Neural cell (in vitro differentiated cells): Measurements from ENCODE around the gene PRR5L. TPM values are rescaled to one million over a fixed set of nuclear protein-coding genes. Genes with fewer than 3 reads are reported as not detected.
A peak's percentile ranks its signal among the peaks of the same experiment; 100 is the strongest.

Source experiments
- H2AFZ ChIP-seq: fragments of 200-600, 300-800 bp; sonication (generic), shearing (Covaris generic); 2 replicates; pipeline ENCODE4 v1.6.0; 2014; ENCODE audit warnings: low read depth, mild to moderate bottlenecking, antibody characterized with exemption, low read length, moderate library complexity
- H3F3A ChIP-seq: fragments of 200-600 bp; shearing (Covaris generic); 2 replicates; pipeline ENCODE4 v1.6.1; 2016; ENCODE audit warnings: mild to moderate bottlenecking, moderate library complexity, mixed read lengths, antibody characterized with exemption, low read length; ENCODE audit not compliant: insufficient read depth, poor library complexity, severe bottlenecking
- H3K27ac ChIP-seq: fragments of 200-600, 300-800 bp; sonication (generic), shearing (Covaris generic); 2 replicates; pipeline ENCODE4 v1.5.1; 2014; ENCODE audit warnings: mild to moderate bottlenecking, low read length, moderate library complexity
- H3K27me3 ChIP-seq: fragments of 300-800, 200-600 bp; sonication (generic), shearing (Covaris generic); 2 replicates; pipeline ENCODE4 v1.6.0; 2014; ENCODE audit warnings: mild to moderate bottlenecking, low read depth, low read length, moderate library complexity; ENCODE audit not compliant: insufficient read depth
- H3K36me3 ChIP-seq: fragments of 300-800, 200-600 bp; sonication (generic), shearing (Covaris generic); 2 replicates; pipeline ENCODE4 v1.5.1; 2014; ENCODE audit warnings: mild to moderate bottlenecking, antibody characterized with exemption, low read length, moderate library complexity; ENCODE audit not compliant: insufficient read depth
- H3K4me2 ChIP-seq: fragments of 300-800, 200-600 bp; sonication (generic), shearing (Covaris generic); 2 replicates; pipeline ENCODE4 v1.6.0; 2014; ENCODE audit warnings: mild to moderate bottlenecking, low read length
- H3K4me3 ChIP-seq: fragments of 300-800, 200-600 bp; sonication (generic), shearing (Covaris generic); 2 replicates; pipeline ENCODE4 v1.5.1; 2014; ENCODE audit warnings: mild to moderate bottlenecking, low read length, moderate library complexity
- H3K79me2 ChIP-seq: fragments of 200-600 bp; shearing (Covaris generic); replicated peaks from 2 replicates; pipeline ENCODE4 v1.6.0; 2014; ENCODE audit warnings: mild to moderate bottlenecking, low read length, moderate library complexity; ENCODE audit not compliant: insufficient read depth
- H3K9ac ChIP-seq: fragments of 300-800, 200-600 bp; sonication (generic), shearing (Covaris generic); 2 replicates; pipeline ENCODE4 v1.6.1; 2016; ENCODE audit warnings: mild to moderate bottlenecking, low read length, mixed read lengths
- H3K9me2 ChIP-seq: fragments of 200-600 bp; shearing (Covaris generic); 2 replicates; pipeline ENCODE4 v1.6.1; 2016; ENCODE audit warnings: mild to moderate bottlenecking, low read length, mixed read lengths; ENCODE audit not compliant: insufficient read depth
- H3K9me3 ChIP-seq: fragments of 200-600, 300-800 bp; sonication (generic), shearing (Covaris generic); 2 replicates; pipeline ENCODE4 v1.6.1; 2016; ENCODE audit warnings: mild to moderate bottlenecking, mixed run types, low read length, moderate library complexity, mixed read lengths
- H4K20me1 ChIP-seq: fragments of 200-600 bp; shearing (Covaris generic); 2 replicates; pipeline ENCODE4 v1.6.1; 2016; ENCODE audit warnings: mild to moderate bottlenecking, mixed run types; ENCODE audit not compliant: insufficient read depth
- EP300 ChIP-seq: fragments of 450-650 bp; conservative IDR thresholded peaks from 2 replicates; pipeline ENCODE4 v1.6.1; 2014; ENCODE audit warnings: antibody characterized with exemption, mild to moderate bottlenecking, moderate library complexity; ENCODE audit not compliant: poor library complexity, severe bottlenecking
- EZH2 ChIP-seq: fragments of 200-600, 300-800 bp; shearing (Covaris generic), sonication (generic); IDR thresholded peaks from 2 replicates; pipeline ENCODE4 v1.6.1; 2014; ENCODE audit warnings: antibody characterized with exemption, low read length, borderline replicate concordance, mild to moderate bottlenecking; ENCODE audit not compliant: insufficient read depth, poor library complexity, severe bottlenecking
- MXI1 ChIP-seq: fragments of 450-650 bp; conservative IDR thresholded peaks from 2 replicates; pipeline ENCODE4 v1.6.1; 2014; ENCODE audit warnings: antibody characterized with exemption, mild to moderate bottlenecking; ENCODE audit not compliant: poor library complexity, severe bottlenecking
- POLR2AphosphoS5 ChIP-seq: IDR thresholded peaks from 2 replicates; pipeline ENCODE4 v1.6.1; 2012
- SMC3 ChIP-seq: fragments of 450-650 bp; conservative IDR thresholded peaks from 2 replicates; pipeline ENCODE4 v1.6.1; 2014; ENCODE audit warnings: antibody characterized with exemption, mild to moderate bottlenecking, moderate library complexity; ENCODE audit not compliant: poor library complexity
- TAF1 ChIP-seq: IDR thresholded peaks from 2 replicates; pipeline ENCODE4 v1.6.1; 2012; ENCODE audit warnings: low read depth
- polyA plus RNA-seq: library from polyadenylated mRNA; depleted of rRNA; stranded (reverse); fragments of >200 nt; gene quantifications from 2 replicates; pipeline ENCODE4 v1.2.3, GENCODE V29; 2014
- TF ChIP-seq, protein P1 (sequence below): IDR thresholded peaks from 2 replicates; pipeline ENCODE4 v1.6.1; 2012; ENCODE audit warnings: borderline replicate concordance
- TF ChIP-seq, protein P2 (sequence below): fragments of 450-650 bp; IDR thresholded peaks from 2 replicates; pipeline ENCODE4 v1.5.1; 2014; ENCODE audit warnings: antibody characterized with exemption, mild to moderate bottlenecking, moderate library complexity; ENCODE audit not compliant: poor library complexity, severe bottlenecking

Gene PRR5L
- polyA plus RNA-seq, 1 donor from 2014 or later, result 0.22 TPM

DNA sequence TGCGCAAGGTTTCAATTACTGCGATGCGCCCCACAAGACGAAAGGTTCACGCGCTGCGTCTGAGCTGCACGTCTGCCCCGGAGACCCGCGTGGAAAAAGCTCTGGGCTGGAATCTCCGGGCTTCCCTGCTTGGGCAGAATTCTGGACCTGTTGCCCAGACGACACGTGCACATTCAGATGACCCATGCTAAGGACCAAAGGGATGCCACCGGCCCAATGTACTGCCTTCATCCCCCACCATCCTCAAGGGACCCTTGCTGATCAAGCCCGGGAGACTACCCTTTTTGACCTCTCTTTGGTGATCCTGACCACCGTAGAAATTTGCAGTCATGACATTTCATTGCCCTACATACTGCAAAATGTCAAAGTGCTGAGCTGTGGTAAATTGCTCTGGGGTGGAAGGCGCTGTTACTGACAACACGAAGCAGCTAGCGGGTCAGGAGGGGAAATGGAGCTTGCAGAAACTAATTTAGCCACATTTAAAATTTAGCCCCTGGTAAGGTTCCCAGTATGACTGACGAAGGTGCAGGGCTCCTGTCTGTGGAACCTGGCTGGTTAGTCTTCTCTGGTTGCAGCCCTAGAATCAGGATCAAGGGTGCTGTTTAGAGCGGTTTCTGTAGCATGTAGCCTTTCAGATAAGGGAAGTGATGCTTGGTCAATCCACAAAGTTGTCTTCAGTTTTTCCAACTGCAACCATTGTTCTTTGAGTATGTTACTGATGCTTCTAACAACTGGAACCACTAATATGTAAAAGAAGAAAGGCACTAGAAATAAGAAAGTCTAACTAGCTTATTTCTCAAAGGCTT is 81.9 kb downstream of the PRR5L start:
- no peak overlapping the region for H2AFZ ChIP-seq
- no peaks in the 10 kb centered on the region for H3K79me2 ChIP-seq
- H3K4me2 ChIP-seq, result no peak overlapping the region
- H3K36me3 ChIP-seq, result no peaks in the 10 kb centered on the region
- H3K27ac ChIP-seq, result no peak overlapping the region
- H3K27me3 ChIP-seq, result peaks cover 36% of the 10 kb centered on the region
- no peak for TF ChIP-seq SMC3
- no peak for TF ChIP-seq EP300
- no peak for TF ChIP-seq POLR2AphosphoS5
- TF ChIP-seq EZH2, result no peak
- TF ChIP-seq, protein P1, sequence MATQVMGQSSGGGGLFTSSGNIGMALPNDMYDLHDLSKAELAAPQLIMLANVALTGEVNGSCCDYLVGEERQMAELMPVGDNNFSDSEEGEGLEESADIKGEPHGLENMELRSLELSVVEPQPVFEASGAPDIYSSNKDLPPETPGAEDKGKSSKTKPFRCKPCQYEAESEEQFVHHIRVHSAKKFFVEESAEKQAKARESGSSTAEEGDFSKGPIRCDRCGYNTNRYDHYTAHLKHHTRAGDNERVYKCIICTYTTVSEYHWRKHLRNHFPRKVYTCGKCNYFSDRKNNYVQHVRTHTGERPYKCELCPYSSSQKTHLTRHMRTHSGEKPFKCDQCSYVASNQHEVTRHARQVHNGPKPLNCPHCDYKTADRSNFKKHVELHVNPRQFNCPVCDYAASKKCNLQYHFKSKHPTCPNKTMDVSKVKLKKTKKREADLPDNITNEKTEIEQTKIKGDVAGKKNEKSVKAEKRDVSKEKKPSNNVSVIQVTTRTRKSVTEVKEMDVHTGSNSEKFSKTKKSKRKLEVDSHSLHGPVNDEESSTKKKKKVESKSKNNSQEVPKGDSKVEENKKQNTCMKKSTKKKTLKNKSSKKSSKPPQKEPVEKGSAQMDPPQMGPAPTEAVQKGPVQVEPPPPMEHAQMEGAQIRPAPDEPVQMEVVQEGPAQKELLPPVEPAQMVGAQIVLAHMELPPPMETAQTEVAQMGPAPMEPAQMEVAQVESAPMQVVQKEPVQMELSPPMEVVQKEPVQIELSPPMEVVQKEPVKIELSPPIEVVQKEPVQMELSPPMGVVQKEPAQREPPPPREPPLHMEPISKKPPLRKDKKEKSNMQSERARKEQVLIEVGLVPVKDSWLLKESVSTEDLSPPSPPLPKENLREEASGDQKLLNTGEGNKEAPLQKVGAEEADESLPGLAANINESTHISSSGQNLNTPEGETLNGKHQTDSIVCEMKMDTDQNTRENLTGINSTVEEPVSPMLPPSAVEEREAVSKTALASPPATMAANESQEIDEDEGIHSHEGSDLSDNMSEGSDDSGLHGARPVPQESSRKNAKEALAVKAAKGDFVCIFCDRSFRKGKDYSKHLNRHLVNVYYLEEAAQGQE, result no peak
- no peaks in the 10 kb centered on the region for H3K9me3 ChIP-seq
- H3K9ac ChIP-seq, result no peak overlapping the region
- peak overlapping the region; percentile 73 for H3K4me3 ChIP-seq
- no peaks in the 10 kb centered on the region for H3F3A ChIP-seq
- H3K9me2 ChIP-seq, result no peaks in the 10 kb centered on the region
- H4K20me1 ChIP-seq, result no peaks in the 10 kb centered on the region

DNA sequence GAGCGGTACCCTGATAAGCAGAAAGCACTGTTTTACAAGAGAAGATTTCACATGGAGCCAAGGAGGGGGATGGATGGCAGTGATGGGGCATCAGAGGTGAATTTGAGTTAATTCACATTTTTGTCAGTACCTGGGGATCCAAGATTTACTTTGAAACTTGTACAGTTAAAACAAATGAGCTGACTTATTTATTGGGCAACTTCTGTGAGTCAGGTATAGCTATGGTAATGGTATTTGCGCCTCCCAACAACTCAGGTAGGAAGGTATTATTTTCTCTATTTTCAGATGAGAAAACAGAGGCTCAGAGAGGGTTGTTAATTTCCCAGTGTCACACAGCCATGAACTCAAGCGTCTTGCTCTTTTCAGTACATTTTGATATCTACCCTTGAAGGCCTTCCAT is 83.6 kb downstream of the PRR5L start:
- Histone ChIP-seq H3F3A (no peaks in the 10 kb centered on the region), H3K79me2 (no peaks in the 10 kb centered on the region), H3K36me3 (no peaks in the 10 kb centered on the region), H3K9me2 (no peaks in the 10 kb centered on the region), H3K27ac (no peak overlapping the region), H3K4me3 (no peak overlapping the region), H3K9ac (no peak overlapping the region), H4K20me1 (no peaks in the 10 kb centered on the region), H3K4me2 (no peak overlapping the region), H2AFZ (no peak overlapping the region), H3K9me3 (no peaks in the 10 kb centered on the region), H3K27me3 (peaks cover 36% of the 10 kb centered on the region)
- TF ChIP-seq MXI1 (no peak), POLR2AphosphoS5 (no peak), TAF1 (no peak), EP300 (no peak), SMC3 (no peak)
- TF ChIP-seq, protein P1, result no peak
- TF ChIP-seq, protein P2, sequence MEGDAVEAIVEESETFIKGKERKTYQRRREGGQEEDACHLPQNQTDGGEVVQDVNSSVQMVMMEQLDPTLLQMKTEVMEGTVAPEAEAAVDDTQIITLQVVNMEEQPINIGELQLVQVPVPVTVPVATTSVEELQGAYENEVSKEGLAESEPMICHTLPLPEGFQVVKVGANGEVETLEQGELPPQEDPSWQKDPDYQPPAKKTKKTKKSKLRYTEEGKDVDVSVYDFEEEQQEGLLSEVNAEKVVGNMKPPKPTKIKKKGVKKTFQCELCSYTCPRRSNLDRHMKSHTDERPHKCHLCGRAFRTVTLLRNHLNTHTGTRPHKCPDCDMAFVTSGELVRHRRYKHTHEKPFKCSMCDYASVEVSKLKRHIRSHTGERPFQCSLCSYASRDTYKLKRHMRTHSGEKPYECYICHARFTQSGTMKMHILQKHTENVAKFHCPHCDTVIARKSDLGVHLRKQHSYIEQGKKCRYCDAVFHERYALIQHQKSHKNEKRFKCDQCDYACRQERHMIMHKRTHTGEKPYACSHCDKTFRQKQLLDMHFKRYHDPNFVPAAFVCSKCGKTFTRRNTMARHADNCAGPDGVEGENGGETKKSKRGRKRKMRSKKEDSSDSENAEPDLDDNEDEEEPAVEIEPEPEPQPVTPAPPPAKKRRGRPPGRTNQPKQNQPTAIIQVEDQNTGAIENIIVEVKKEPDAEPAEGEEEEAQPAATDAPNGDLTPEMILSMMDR, result no peak
